H9 (cell line): Measurements from ENCODE around the gene SLC16A6. TPM values are rescaled to one million over a fixed set of nuclear protein-coding genes. Genes with fewer than 3 reads are reported as not detected.
A peak's percentile ranks its signal among the peaks of the same experiment; 100 is the strongest.
"Not testable (repeated sequence)": the region's sequence is repeated elsewhere in the genome, so short reads cannot be mapped to it uniquely, and the experiment has no call there.

Experiments
- DNase-seq: peaks from one replicate; pipeline ENCODE4 v3.0.0-alpha.2; 2017
- H2AFZ ChIP-seq: one replicate; pipeline ENCODE4 v1.6.1; 2013; ENCODE audit warnings: mild to moderate bottlenecking, low read length, control low read depth, moderate library complexity
- H2AK5ac ChIP-seq: 2 replicates; pipeline ENCODE4 v1.6.1; 2013; ENCODE audit warnings: low read length, control low read depth, mixed read lengths; ENCODE audit not compliant: insufficient read length
- H2BK120ac ChIP-seq: one replicate; pipeline ENCODE4 v1.6.1; 2013; ENCODE audit warnings: low read depth, mild to moderate bottlenecking, low read length, control low read depth, inconsistent platforms; ENCODE audit not compliant: poor library complexity, severe bottlenecking
- H2BK12ac ChIP-seq: 2 replicates; pipeline ENCODE4 v1.6.1; 2013; ENCODE audit warnings: low read length, control low read depth, mixed read lengths, low read depth; ENCODE audit not compliant: insufficient read length
- H2BK15ac ChIP-seq: 2 replicates; pipeline ENCODE4 v1.6.1; 2013; ENCODE audit warnings: low read depth, low read length, control low read depth
- H2BK20ac ChIP-seq: one replicate; pipeline ENCODE4 v1.6.1; 2013; ENCODE audit warnings: low read depth, mild to moderate bottlenecking, low read length, control low read depth, inconsistent platforms; ENCODE audit not compliant: poor library complexity, severe bottlenecking
- H2BK5ac ChIP-seq: 2 replicates; pipeline ENCODE4 v1.6.1; 2013; ENCODE audit warnings: low read length, control low read depth, mixed read lengths; ENCODE audit not compliant: insufficient read length
- H3K14ac ChIP-seq: 2 replicates; pipeline ENCODE4 v1.6.1; 2013; ENCODE audit warnings: low read length, control low read depth; ENCODE audit not compliant: insufficient read depth
- H3K18ac ChIP-seq: 2 replicates; pipeline ENCODE4 v1.6.1; 2013; ENCODE audit warnings: low read depth, mild to moderate bottlenecking, mixed read lengths, low read length, control low read depth; ENCODE audit not compliant: insufficient read length
- H3K23ac ChIP-seq: 2 replicates; pipeline ENCODE4 v1.6.1; 2013; ENCODE audit warnings: low read length, control low read depth, mixed read lengths, low read depth; ENCODE audit not compliant: insufficient read length
- H3K23me2 ChIP-seq: 2 replicates; pipeline ENCODE4 v1.6.1; 2013; ENCODE audit warnings: low read depth, mild to moderate bottlenecking, mixed read lengths, low read length, control low read depth; ENCODE audit not compliant: insufficient read length, poor library complexity, severe bottlenecking
- H3K27ac ChIP-seq: 2 replicates; pipeline ENCODE4 v1.5.1; 2013; ENCODE audit warnings: low read length, control low read depth, mixed read lengths, low read depth; ENCODE audit not compliant: insufficient read length
- H3K27me3 ChIP-seq: 2 replicates; pipeline ENCODE4 v1.6.1; 2013; ENCODE audit warnings: low read length, control low read depth, inconsistent platforms; ENCODE audit not compliant: insufficient read depth
- H3K4ac ChIP-seq: 2 replicates; pipeline ENCODE4 v1.6.1; 2013; ENCODE audit warnings: low read depth, mild to moderate bottlenecking, control low read depth, inconsistent platforms, low read length, moderate library complexity
- H3K4me1 ChIP-seq: 2 replicates; pipeline ENCODE4 v1.6.1; 2013; ENCODE audit warnings: low read length, control low read depth, inconsistent platforms; ENCODE audit not compliant: insufficient read depth
- H3K4me2 ChIP-seq: 2 replicates; pipeline ENCODE4 v1.6.1; 2013; ENCODE audit warnings: low read length, control low read depth, mixed read lengths; ENCODE audit not compliant: insufficient read length, insufficient read depth
- H3K56ac ChIP-seq: 2 replicates; pipeline ENCODE4 v1.6.1; 2013; ENCODE audit warnings: low read depth, mild to moderate bottlenecking, mixed read lengths, low read length, control low read depth; ENCODE audit not compliant: insufficient read length
- H3K79me1 ChIP-seq: 2 replicates; pipeline ENCODE4 v1.6.1; 2013; ENCODE audit warnings: low read depth, mild to moderate bottlenecking, moderate library complexity, low read length, control low read depth, inconsistent platforms; ENCODE audit not compliant: insufficient read depth, poor library complexity, severe bottlenecking
- H3K79me2 ChIP-seq: 2 replicates; pipeline ENCODE4 v1.6.1; 2013; ENCODE audit warnings: low read length, control low read depth, inconsistent platforms; ENCODE audit not compliant: insufficient read depth
- H3K9ac ChIP-seq: 2 replicates; pipeline ENCODE4 v1.6.1; 2013; ENCODE audit warnings: low read length, control low read depth, mixed read lengths; ENCODE audit not compliant: insufficient read length; ENCODE audit errors: extremely low read depth
- H3K9me3 ChIP-seq: one replicate; pipeline ENCODE4 v1.6.1; 2013; ENCODE audit warnings: low read depth, low read length, inconsistent platforms; ENCODE audit not compliant: control insufficient read depth
- H3T11ph ChIP-seq: one replicate; pipeline ENCODE4 v1.6.1; 2013; ENCODE audit warnings: mild to moderate bottlenecking, low read length, control low read depth, inconsistent platforms
- H4K20me1 ChIP-seq: one replicate; pipeline ENCODE4 v1.6.1; 2013; ENCODE audit not compliant: control insufficient read depth, insufficient read length, insufficient read depth
- H4K5ac ChIP-seq: 2 replicates; pipeline ENCODE4 v1.6.1; 2013; ENCODE audit warnings: low read depth, mild to moderate bottlenecking, mixed read lengths, low read length, control low read depth; ENCODE audit not compliant: insufficient read length
- H4K8ac ChIP-seq: replicated peaks from 2 replicates; pipeline ENCODE4 v1.6.1; 2013; ENCODE audit warnings: low read length, control low read depth, mixed read lengths, low read depth; ENCODE audit not compliant: insufficient read length
- H4K91ac ChIP-seq: 2 replicates; pipeline ENCODE4 v1.6.1; 2013; ENCODE audit warnings: low read depth, mild to moderate bottlenecking, moderate library complexity, mixed read lengths, low read length, control low read depth; ENCODE audit not compliant: insufficient read length
- H3K27ac Mint-ChIP-seq, 3 experiments: 2 replicates in 2 of 3; 3 replicates in 1 of 3; pipeline ENCODE4 v1.8.0; 2020 to 2021; ENCODE audit warnings: mixed read lengths in 3 of 3, mild to moderate bottlenecking in 1 of 3, moderate library complexity in 1 of 3
- H3K27me3 Mint-ChIP-seq: 2 replicates; pipeline ENCODE4 v1.8.0; 2021; ENCODE audit warnings: low read depth, mild to moderate bottlenecking, moderate library complexity, mixed read lengths
- H3K36me3 Mint-ChIP-seq, 3 experiments: 2 replicates in 2 of 3; 3 replicates in 1 of 3; pipeline ENCODE4 v1.8.0; 2020 to 2021; ENCODE audit warnings: low read depth in 3 of 3, mixed read lengths in 3 of 3; ENCODE audit not compliant: insufficient read depth in 1 of 3
- H3K4me1 Mint-ChIP-seq, 2 experiments: 2 replicates each; pipeline ENCODE4 v1.8.0; 2020; ENCODE audit warnings: mixed read lengths in 2 of 2
- H3K4me3 Mint-ChIP-seq, 2 experiments: 2 replicates in 1 of 2; 3 replicates in 1 of 2; pipeline ENCODE4 v1.8.0; 2020 to 2021; ENCODE audit warnings: mild to moderate bottlenecking in 2 of 2, mixed read lengths in 2 of 2, moderate library complexity in 1 of 2
- H3K9me3 Mint-ChIP-seq, 2 experiments: 2 replicates in 1 of 2; 3 replicates in 1 of 2; pipeline ENCODE4 v1.8.0; 2020; ENCODE audit warnings: mild to moderate bottlenecking in 2 of 2, mixed read lengths in 2 of 2, moderate library complexity in 1 of 2
- CTCF ChIP-seq: fragments of 200-600 bp; sonication (generic); conservative IDR thresholded peaks from 3 replicates; pipeline ENCODE4 v1.8.0; 2021; ENCODE audit warnings: antibody characterized with exemption, mild to moderate bottlenecking
- WGBS: extraction: QIAGEN DNeasy Blood & Tissue Kit; methylation state at CpG from one replicate; pipeline ENCODE4 v1.1.7; 2013; ENCODE audit warnings: missing lambda C conversion rate, low lambda C conversion rate, mixed read lengths; ENCODE audit not compliant: insufficient read length; ENCODE audit errors: extremely low coverage; 5-methylcytosine and 5-hydroxymethylcytosine counted together
- total RNA-seq: library from RNA; stranded (reverse); gene quantifications from 2 replicates; pipeline ENCODE4 v1.2.1, GENCODE V29; 2021

The SLC16A6 gene
- total RNA-seq, 1 experiment from 2014 or later: 0.33 TPM

- Histone ChIP-seq H2BK15ac (no peak overlapping the region), H3K27ac (no peak overlapping the region), H2BK12ac (no peak overlapping the region), H3K9me3 (peaks cover 7% of the 10 kb centered on the region), H3K56ac (no peak overlapping the region), H3K23ac (no peak overlapping the region), H4K5ac (no peak overlapping the region), H3T11ph (no peak overlapping the region), H3K14ac (peak overlapping the region; percentile 17; the same call in 1 of the 2 replicates), H3K9ac (no peak overlapping the region), H2AK5ac (no peak overlapping the region), H3K79me2 (no peaks in the 10 kb centered on the region), H2BK120ac (no peak overlapping the region), H2BK5ac (no peak overlapping the region), H4K8ac (no peak overlapping the region), H3K27me3 (no peaks in the 10 kb centered on the region), H3K4ac (no peak overlapping the region), H3K18ac (no peak overlapping the region), H3K4me1 (no peaks in the 10 kb centered on the region), H3K23me2 (no peaks in the 10 kb centered on the region), H3K4me2 (no peak overlapping the region), H4K91ac (no peak overlapping the region), H3K79me1 (no peaks in the 10 kb centered on the region), H2AFZ (no peak overlapping the region), H4K20me1 (no peaks in the 10 kb centered on the region), H2BK20ac (no peak overlapping the region)
- no CpG with 5 or more reads among the region's 11 CpGs for WGBS
- no peak for TF ChIP-seq CTCF
- Mint-ChIP-seq H3K27ac (no peak overlapping the region), H3K27me3 (no peaks in the 10 kb centered on the region), H3K4me3 (no peak overlapping the region), H3K36me3 (peaks cover 0 to 9% (median 4%) of the 10 kb centered on the region in 3 experiments; a peak in 5 of 7 replicates), H3K9me3 (peaks cover 12 to 13% of the 10 kb centered on the region in 2 experiments; a peak in 4 of 5 replicates), H3K4me1 (peaks cover 0 to 4% of the 10 kb centered on the region in 2 experiments; a peak in 3 of 4 replicates)
- no peak for DNase-seq
Observed at GRCh38 chr17:68273722-68274121, 17.2 kb downstream of the SLC16A6 start.

GRCh38 chr17:68265833-68266232, 25.1 kb downstream of the SLC16A6 start:
- H3K27ac Mint-ChIP-seq: not testable (repeated sequence)

More at GRCh38 chr17:68265833-68266232, 25.1 kb downstream of the SLC16A6 start:
- not testable (repeated sequence) for H3K4me1 ChIP-seq, H3K4me1 Mint-ChIP-seq, H3K36me3 Mint-ChIP-seq, H3K18ac ChIP-seq, H3K4ac ChIP-seq, H2BK5ac ChIP-seq, H3K79me2 ChIP-seq, H2BK15ac ChIP-seq, H3K23me2 ChIP-seq, H3K56ac ChIP-seq, H3K4me3 Mint-ChIP-seq, H4K20me1 ChIP-seq, H3T11ph ChIP-seq, H2AK5ac ChIP-seq, H3K9me3 Mint-ChIP-seq, H3K27ac ChIP-seq, H2BK12ac ChIP-seq, H3K9me3 ChIP-seq, H3K23ac ChIP-seq, H4K8ac ChIP-seq, H3K79me1 ChIP-seq, H2AFZ ChIP-seq, H2BK20ac ChIP-seq, H4K91ac ChIP-seq, H3K14ac ChIP-seq, DNase-seq, H3K27me3 Mint-ChIP-seq, H3K9ac ChIP-seq, H3K4me2 ChIP-seq, H2BK120ac ChIP-seq, H4K5ac ChIP-seq, H3K27me3 ChIP-seq
- no CpG with 5 or more reads among the region's 2 CpGs for WGBS
